Measurements from ENCODE around the gene VWA3B.

DNA sequence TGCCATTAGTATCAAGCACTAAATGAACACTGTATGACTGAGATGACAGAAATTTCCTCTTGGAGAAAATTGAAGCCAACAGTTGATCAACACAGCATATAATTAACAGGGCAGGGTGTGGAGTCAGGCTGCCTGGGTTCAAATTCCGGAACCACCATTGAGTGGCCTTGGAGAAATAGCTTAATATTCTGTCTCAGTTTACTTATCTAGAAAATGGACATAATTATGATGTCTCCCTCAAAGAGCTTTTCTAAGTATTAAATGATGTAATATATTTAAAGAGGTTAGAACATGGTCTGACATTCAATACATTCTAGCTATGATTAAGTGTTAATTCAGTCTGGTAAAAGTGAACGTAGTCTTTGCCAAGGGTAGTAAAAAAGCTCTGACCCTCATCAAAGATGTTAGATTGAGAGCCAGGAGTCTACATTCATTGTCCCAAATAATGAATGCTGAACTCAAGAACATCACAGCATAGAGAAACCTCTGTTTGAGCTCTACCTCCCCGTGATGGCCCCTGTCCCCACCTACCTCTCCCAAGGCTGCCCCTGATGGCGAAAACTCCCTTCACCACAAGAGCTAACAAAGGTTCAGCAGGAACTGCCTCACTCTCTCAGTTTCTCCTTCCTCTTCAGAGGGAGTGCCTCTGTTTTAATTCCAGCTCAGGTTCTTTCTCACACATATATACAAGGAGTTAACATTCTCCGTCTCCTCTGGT lies 2.7 kb upstream of the VWA3B start:
- TF ChIP-seq, protein P1, sequence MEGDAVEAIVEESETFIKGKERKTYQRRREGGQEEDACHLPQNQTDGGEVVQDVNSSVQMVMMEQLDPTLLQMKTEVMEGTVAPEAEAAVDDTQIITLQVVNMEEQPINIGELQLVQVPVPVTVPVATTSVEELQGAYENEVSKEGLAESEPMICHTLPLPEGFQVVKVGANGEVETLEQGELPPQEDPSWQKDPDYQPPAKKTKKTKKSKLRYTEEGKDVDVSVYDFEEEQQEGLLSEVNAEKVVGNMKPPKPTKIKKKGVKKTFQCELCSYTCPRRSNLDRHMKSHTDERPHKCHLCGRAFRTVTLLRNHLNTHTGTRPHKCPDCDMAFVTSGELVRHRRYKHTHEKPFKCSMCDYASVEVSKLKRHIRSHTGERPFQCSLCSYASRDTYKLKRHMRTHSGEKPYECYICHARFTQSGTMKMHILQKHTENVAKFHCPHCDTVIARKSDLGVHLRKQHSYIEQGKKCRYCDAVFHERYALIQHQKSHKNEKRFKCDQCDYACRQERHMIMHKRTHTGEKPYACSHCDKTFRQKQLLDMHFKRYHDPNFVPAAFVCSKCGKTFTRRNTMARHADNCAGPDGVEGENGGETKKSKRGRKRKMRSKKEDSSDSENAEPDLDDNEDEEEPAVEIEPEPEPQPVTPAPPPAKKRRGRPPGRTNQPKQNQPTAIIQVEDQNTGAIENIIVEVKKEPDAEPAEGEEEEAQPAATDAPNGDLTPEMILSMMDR (IDR thresholded peaks at IDR 0.05; ENCODE audit: insufficient read depth, low read length, poor library complexity, severe bottlenecking) = no peak
- no peak for TF ChIP-seq EZH2phosphoT487 (conservative IDR thresholded peaks at IDR 0.05; ENCODE audit: low read length)
